ENCODE measurements around the gene JAKMIP1.
"Not testable (repeated sequence)": the region's sequence is repeated elsewhere in the genome, so short reads cannot be mapped to it uniquely, and the experiment has no call there.

Gene JAKMIP1

GRCh38 chr4:5996641-5997040, 203.7 kb downstream of the JAKMIP1 start:
- Histone ChIP-seq H3K36me3 (ENCODE audit: control insufficient read depth, low read length) (no peaks in the 10 kb centered on the region), H3K27ac (ENCODE audit: low read depth, low read length) (no peak overlapping the region), H3K9me3 (ENCODE audit: control insufficient read depth, insufficient read depth, low read length) (no peaks in the 10 kb centered on the region), H3K4me3 (ENCODE audit: low read length) (no peak overlapping the region), H3K27me3 (ENCODE audit: control insufficient read depth, low read length) (no peaks in the 10 kb centered on the region), H3F3A (ENCODE audit: control insufficient read depth, insufficient read depth) (no peaks in the 10 kb centered on the region), H3K4me1 (ENCODE audit: control insufficient read depth, low read length) (peaks cover 8% of the 10 kb centered on the region), H3K4me2 (ENCODE audit: low read length) (no peak overlapping the region), H4K20me1 (ENCODE audit: control insufficient read depth, insufficient read depth, low read depth, low read length) (no peaks in the 10 kb centered on the region), H3K79me2 (ENCODE audit: control insufficient read depth, low read length) (no peaks in the 10 kb centered on the region), H3K9me2 (replicated peaks; ENCODE audit: control insufficient read depth, low read length) (no peaks in the 10 kb centered on the region)
- TF ChIP-seq CTCF (IDR thresholded peaks at IDR 0.05; ENCODE audit: low read depth, low read length, poor library complexity, severe bottlenecking) (no peak), EZH2phosphoT487 (IDR thresholded peaks at IDR 0.05; ENCODE audit: borderline replicate concordance, low read length) (no peak)

DNA sequence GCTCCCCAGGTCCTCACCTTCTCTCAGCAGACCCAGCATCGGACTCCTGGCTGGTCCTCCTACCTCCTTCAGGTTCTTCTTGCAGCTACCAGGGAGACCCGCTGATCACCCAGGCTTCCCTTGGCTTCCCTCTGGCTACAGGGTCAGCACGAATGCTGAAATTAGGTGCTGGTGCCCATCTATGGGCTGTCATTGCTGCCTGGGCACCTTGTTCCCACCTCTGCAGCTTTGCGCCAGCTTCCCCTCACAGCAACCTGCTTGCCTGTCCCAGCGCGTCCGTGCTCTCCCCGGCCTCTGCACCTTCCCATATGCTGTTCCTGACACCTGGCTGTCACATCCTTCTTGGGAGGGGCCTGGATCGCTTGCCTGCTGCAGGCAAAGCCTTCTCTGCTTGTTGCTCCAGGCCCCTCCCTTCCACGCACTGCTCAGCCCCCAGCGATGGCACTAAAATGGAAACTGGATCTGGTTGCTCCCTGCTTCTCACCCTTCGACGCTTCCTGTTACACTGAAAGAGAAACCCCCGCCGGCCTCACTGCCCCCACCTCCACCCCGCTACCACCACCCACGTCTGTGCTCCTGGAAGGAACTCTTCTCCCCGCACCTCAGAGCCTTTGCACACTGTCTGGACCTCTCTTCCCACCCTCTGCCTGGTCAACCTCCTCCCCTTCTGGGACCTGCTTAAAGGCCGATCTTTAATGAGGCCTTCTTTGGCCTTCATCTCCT, 204.3 kb downstream of the JAKMIP1 start:
- H3K27ac ChIP-seq (ENCODE audit: low read depth, low read length) = no peak overlapping the region
- no peaks in the 10 kb centered on the region for H3K9me2 ChIP-seq (replicated peaks; ENCODE audit: control insufficient read depth, low read length)
- no peaks in the 10 kb centered on the region for H4K20me1 ChIP-seq (ENCODE audit: control insufficient read depth, insufficient read depth, low read depth, low read length)
- no peaks in the 10 kb centered on the region for H3K36me3 ChIP-seq (ENCODE audit: control insufficient read depth, low read length)
- H3K9me3 ChIP-seq (ENCODE audit: control insufficient read depth, insufficient read depth, low read length) = no peaks in the 10 kb centered on the region
- no peaks in the 10 kb centered on the region for H3F3A ChIP-seq (ENCODE audit: control insufficient read depth, insufficient read depth)
- no peaks in the 10 kb centered on the region for H3K27me3 ChIP-seq (ENCODE audit: control insufficient read depth, low read length)
- H3K4me2 ChIP-seq (ENCODE audit: low read length) = no peak overlapping the region
- H3K4me3 ChIP-seq (ENCODE audit: low read length) = no peak overlapping the region
- TF ChIP-seq EZH2phosphoT487 (IDR thresholded peaks at IDR 0.05; ENCODE audit: borderline replicate concordance, low read length) (no peak), CTCF (IDR thresholded peaks at IDR 0.05; ENCODE audit: low read depth, low read length, poor library complexity, severe bottlenecking) (no peak)
- H3K4me1 ChIP-seq (ENCODE audit: control insufficient read depth, low read length) = peaks cover 8% of the 10 kb centered on the region
- H3K79me2 ChIP-seq (ENCODE audit: control insufficient read depth, low read length) = no peaks in the 10 kb centered on the region

GRCh38 chr4:5993876-5994811, 206.2 kb downstream of the JAKMIP1 start:
- no peaks in the 10 kb centered on the region for H4K20me1 ChIP-seq (ENCODE audit: control insufficient read depth, insufficient read depth, low read depth, low read length)
- H3K9me2 ChIP-seq (replicated peaks; ENCODE audit: control insufficient read depth, low read length) = no peaks in the 10 kb centered on the region
- no peak overlapping the region for H3K4me2 ChIP-seq (ENCODE audit: low read length)
- no peak overlapping the region for H3K27ac ChIP-seq (ENCODE audit: low read depth, low read length)
- no peaks in the 10 kb centered on the region for H3K79me2 ChIP-seq (ENCODE audit: control insufficient read depth, low read length)
- H3K9me3 ChIP-seq (ENCODE audit: control insufficient read depth, insufficient read depth, low read length) = no peaks in the 10 kb centered on the region
- no peaks in the 10 kb centered on the region for H3F3A ChIP-seq (ENCODE audit: control insufficient read depth, insufficient read depth)
- no peaks in the 10 kb centered on the region for H3K36me3 ChIP-seq (ENCODE audit: control insufficient read depth, low read length)
- TF ChIP-seq CTCF (IDR thresholded peaks at IDR 0.05; ENCODE audit: low read depth, low read length, poor library complexity, severe bottlenecking) (no peak), EZH2phosphoT487 (IDR thresholded peaks at IDR 0.05; ENCODE audit: borderline replicate concordance, low read length) (no peak)
- H3K4me1 ChIP-seq (ENCODE audit: control insufficient read depth, low read length) = peaks cover 8% of the 10 kb centered on the region
- no peak overlapping the region for H3K4me3 ChIP-seq (ENCODE audit: low read length)
- no peaks in the 10 kb centered on the region for H3K27me3 ChIP-seq (ENCODE audit: control insufficient read depth, low read length)

DNA sequence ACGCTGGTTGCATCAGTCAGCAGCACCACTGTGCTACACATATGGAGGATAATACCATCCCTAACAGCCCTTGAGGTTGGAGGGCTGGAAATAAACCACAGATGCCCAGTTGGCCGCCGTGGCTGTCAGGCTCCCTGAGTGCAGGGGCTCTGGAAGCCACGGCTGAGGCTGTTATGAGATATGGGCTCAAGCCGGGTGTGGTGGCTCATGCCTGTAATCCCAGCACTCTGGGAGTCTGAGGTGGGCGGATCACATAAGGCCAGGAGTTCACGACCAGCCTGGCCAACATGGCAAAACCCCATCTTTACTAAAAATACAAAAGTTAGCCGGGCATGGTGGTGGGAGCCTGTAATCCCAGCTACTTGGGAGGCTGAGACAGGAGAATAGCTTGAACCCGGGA, 207.0 kb downstream of the JAKMIP1 start:
- not testable (repeated sequence) for H3K4me2 ChIP-seq (ENCODE audit: low read length); H3K27me3 ChIP-seq (ENCODE audit: control insufficient read depth, low read length); H3K36me3 ChIP-seq (ENCODE audit: control insufficient read depth, low read length); H3K27ac ChIP-seq (ENCODE audit: low read depth, low read length); H3F3A ChIP-seq (ENCODE audit: control insufficient read depth, insufficient read depth); H4K20me1 ChIP-seq (ENCODE audit: control insufficient read depth, insufficient read depth, low read depth, low read length); H3K79me2 ChIP-seq (ENCODE audit: control insufficient read depth, low read length); H3K9me2 ChIP-seq (replicated peaks; ENCODE audit: control insufficient read depth, low read length); H3K9me3 ChIP-seq (ENCODE audit: control insufficient read depth, insufficient read depth, low read length); H3K4me1 ChIP-seq (ENCODE audit: control insufficient read depth, low read length); H3K4me3 ChIP-seq (ENCODE audit: low read length)
